Muscle of arm (tissue), 12 donors: ENCODE results near the gene MTCH1. TPM values are rescaled to one million over a fixed set of nuclear protein-coding genes. Genes with fewer than 3 reads are reported as not detected.
"Not testable (repeated sequence)": the region's sequence is repeated elsewhere in the genome, so short reads cannot be mapped to it uniquely, and the experiment has no call there.

Source experiments
- DNase-seq: peaks from one replicate; pipeline ENCODE4 v3.0.0-alpha.2; 2013
- polyA plus RNA-seq, 12 donors: library from polyadenylated mRNA; unstranded; fragments of 120-200 nt; gene quantifications; one replicate each; pipeline ENCODE4 v1.2.1, GENCODE V29; 2013; ENCODE audit not compliant: insufficient read length in 12 of 12

The MTCH1 gene
- polyA plus RNA-seq, 12 donors = 92.8 to 129 (median 105) TPM; not detected in 1

DNA sequence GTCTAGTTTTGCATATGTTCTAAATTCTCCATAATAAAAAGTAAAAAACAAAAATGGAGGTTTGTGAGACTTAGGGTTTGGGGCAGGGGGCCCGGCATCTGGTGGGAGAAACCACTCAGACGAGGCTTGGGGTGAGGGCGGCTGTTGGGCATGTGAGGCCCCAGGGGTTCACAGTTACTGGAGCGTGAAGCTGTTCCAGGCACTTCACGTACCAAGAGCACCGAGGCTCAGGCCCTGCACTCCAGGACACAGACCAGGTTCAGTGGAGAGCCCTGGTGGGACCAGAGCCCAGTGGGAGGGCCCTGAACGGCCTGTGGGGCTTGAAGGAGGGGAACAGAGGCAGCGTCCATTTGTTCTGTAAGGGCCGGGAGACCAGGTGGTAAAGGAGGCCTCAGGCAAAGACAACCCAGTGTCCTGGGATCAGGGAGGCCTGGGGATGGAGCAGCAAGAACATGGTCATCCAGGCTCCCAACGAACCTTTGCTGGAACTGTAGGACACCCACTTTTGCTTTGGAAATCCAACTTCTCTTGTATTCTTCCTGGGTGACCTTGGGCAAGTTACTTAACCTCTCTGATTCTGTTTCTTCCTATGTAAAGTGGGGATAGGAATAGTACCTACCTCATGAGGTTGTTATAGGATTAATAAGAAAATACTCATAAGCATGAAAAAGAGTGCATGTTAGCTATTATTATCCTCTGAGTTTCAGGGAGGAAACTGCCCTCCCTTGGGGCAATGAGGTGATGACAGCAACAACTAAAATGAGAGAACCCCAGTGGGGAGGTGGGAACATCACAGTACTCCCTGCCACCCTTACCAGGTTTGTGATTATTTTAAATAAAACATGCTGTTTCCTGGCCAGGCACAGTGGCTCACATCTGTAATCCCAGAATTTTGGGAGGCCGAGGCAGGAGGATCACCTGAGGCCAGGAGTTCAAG, 18.3 kb upstream of the MTCH1 start:
- no peak for DNase-seq

DNA sequence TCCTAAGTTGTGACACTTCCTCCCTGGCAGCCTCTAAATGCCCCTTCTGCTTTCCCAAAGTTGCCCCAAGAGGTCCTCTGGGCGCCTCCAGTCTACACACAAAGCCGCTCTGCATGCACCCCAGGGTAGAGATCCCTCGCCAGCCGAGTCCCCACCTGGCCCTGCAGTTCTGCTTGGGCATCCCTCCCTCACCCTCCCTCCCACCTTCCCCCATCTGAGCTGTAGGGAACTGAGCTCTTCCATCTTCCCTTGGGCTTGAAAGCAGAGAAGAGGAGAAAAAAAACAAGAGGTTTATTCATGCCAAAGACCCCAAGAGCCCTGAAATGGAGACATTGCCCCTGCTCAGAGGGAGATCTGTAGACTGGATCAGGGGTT, 13.7 kb upstream of the MTCH1 start:
- DNase-seq = no peak

GRCh38 chr6:36999061-36999750, 13.2 kb upstream of the MTCH1 start:
- no peak for DNase-seq

DNA sequence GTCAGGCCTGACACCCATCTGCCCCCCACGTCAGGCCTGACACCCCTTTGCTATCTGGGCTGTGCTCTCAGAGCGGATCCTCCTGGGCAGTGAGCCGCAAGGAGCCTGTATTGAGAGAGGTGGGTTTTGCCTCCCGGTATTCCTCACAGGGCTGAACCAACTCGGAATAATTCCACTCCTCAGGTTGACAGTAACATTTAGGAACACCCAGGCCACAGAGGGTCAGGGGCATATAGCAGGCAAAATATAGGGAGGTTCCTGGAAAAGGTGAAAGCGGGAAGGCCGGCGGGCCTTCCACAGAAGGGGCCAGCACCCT, 12.7 kb upstream of the MTCH1 start:
- no peak for DNase-seq

DNA sequence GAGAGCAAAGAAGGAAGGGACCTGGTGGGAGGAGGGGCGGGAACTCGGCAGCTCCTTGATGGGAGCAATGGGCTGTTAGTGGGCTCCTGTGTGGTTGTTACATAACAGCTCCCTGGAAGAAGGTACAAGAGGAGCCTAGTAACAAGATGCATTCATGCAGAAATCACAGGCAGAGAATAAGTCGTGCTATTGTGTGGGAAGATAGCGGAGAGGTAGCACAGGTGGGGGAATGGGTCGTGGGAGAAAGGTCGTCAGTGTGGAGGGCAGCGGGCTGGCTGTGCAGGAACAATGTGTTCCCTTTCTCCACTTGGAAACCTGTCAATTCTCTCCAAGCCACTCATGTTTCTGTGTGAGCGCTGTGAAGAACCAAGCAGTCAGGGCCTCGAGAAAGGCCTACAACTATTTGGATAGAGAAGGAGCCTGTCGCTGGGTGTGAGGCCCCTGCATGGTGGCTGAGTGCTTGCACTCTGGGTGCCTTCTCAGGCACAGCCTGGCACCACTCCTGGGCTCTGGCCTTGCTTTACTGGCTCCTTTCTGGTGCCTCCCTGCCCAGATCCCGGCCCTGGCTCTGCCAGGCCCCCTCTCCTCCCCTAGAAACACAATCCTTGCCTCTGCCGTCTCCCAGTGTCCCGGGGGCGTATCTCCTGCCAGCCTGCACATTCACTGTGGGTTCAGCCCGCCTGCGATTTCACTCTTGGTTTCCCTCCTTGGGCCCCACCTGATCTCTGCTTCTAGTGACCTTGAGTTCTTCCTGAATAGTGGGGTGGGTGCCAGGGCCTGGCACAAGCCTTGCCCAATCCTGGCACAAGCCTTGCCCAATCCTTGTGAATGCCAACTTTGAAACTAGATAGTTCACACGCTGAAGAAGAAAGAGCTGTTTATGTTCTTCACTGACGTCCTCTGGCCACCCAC, 12.1 kb upstream of the MTCH1 start:
- no peak for DNase-seq

GRCh38 chr6:36990401-36990800, 4.4 kb upstream of the MTCH1 start:
- DNase-seq = not testable (repeated sequence)

GRCh38 chr6:36989264-36989663, 3.3 kb upstream of the MTCH1 start:
- DNase-seq = no peak

GRCh38 chr6:36986704-36987047, 680 bp upstream of the MTCH1 start:
- no peak for DNase-seq

GRCh38 chr6:36985417-36985807, 584 bp downstream of the MTCH1 start:
- DNase-seq = no peak

- DNase-seq = peak; percentile 70
Observed at GRCh38 chr6:36984581-36985416, 1.2 kb downstream of the MTCH1 start.

DNA sequence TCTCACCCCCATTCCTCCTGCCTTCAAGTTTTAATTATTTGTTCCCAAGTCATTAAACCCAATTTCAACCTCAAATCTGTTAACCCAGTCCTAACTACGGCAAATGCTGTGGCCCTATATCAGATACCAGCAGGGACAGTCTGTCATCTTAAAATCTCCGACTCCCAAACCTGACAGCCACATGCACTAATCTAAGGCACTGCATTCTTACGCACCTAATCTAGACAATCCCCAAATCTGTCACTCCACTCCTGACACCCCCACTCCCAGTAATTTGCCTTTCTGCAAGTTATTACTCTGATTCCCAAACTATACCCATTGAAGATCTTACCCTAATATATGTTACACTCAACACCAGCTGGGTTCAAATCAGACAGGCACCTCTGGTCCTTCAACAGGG, 2.5 kb downstream of the MTCH1 start:
- no peak for DNase-seq

DNA sequence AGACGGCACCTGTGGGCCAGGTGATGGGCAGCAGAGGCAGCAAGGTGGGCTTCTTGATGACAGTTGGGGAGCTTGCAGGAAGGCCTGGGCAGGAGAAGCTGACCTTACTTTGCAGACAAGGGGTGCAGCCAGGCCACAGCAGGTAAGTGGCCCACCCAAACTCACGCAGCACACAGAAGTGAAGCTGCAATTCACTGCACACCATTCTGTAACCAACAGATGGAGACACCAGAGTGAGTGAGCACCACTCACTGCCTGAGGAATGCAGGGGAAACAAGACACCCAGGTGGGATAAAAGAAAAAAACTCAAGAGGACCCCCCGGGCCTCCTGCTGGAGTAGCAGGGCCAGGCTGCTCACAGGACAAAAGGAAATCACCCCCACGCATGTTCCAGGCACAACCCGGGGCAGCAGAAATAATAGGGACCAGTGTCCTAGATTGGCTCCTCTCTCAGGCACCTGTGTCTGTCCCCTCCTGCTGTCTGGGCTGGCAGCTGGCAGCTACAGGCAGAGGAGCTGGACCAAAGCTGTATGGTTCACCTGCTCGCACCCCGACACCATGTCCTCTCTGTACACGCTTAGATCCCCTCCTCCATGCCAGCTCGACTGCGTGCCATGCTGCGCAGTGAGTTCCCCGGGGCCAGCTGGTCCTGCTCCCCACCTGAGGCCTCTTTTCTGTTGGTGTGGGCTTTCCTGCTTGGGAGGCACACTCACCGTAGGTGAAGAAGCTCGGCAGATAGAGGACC, 4.9 kb downstream of the MTCH1 start:
- DNase-seq = no peak

DNA sequence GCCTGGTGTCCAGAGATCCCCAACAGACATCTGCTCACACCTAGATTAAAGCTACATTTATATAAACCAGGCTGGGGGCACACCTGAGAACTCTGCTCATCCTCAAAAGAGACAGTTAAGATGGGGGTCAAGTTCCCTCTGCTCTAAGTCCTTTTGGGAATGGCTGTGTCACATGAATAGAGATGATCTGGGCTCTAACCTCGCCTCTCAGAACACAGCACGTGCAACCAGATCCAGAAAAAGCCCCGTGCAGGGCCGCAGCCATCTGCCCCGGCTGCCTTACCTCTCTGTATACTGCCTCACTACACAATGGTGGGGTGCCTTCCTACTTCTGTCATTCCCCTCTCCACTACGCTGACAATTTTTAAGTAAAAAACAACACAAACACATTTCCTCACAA, 5.9 kb downstream of the MTCH1 start:
- DNase-seq = no peak

DNA sequence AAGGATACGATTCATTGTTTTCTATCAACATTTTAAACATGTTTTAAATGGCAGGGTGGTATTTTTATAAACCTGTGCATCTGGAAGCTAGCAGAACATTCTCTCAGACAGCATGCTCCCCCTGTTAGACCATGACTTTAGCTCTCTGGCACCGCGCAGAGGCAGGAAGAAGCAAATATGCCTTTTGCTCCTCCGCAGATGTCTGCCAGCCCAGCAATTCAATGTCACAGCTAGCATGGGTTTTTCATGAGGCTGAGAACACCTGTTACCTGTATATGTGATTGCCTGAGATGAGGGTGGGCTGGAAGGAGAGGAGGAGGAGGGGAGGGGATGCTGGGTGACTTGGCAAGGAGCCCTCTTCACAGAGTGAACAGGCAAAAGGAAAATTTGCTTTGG, 6.7 kb downstream of the MTCH1 start:
- DNase-seq = peak; percentile 71

GRCh38 chr6:36978421-36979346, 7.3 kb downstream of the MTCH1 start:
- DNase-seq = no peak

GRCh38 chr6:36977470-36977941, 8.5 kb downstream of the MTCH1 start:
- DNase-seq = no peak

DNA sequence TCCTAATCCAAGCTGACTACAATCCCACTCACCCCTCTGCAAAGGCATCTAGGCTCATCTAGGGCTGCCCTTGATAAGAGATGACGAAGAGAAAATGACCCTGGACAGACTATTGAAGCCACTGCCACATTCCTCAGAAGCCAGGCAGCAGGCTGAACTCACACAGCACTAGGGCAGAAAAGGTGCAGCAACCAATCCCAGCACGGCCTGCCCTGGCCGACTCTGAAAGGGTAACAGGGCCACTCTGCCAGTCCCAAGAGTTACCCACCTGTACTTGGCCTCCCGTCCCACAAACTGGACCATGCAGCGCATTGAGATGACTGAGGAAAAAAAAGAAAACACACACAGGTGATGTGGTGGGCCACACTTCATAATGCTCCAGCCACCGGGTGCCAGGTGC, 9.1 kb downstream of the MTCH1 start:
- no peak for DNase-seq

DNA sequence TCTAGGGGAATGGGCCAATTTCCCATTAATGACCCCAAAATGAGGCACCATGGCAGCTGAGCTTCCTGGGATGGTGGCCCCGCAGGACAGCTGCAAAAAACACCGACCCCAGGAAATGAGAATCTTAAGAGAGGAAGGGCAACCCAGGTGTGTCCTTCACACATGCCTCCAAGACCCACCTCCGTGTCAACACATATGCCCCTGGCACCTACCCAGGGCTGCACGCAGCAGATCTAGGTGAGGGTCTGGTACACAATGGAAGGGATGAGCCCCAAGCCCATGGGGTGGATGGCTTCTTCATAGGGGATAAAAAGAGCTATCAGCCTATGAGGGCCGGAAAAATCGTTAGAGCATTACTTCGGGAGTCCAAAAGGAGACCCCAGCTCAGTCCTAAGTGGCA, 9.5 kb downstream of the MTCH1 start:
- DNase-seq = no peak

DNA sequence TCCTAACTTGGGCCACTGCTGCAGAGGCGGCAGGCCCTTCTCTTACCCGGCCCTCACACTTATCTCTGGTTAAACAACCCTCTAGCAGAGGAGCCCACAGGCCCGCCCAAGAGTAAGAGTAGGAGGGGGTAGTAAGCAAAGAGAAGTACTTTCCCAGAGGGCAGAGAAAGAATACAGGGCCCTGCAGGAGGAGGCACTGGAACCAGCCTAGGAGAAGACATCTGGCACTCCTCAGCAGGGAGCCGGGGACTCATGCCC, 10.1 kb downstream of the MTCH1 start:
- no peak for DNase-seq
